NCI-H128 (cell line): Measurements from ENCODE around the gene SNX20.

ENCODE experiments used
- DNase-seq: peaks from one replicate; lab custom pipeline; 2025; ENCODE audit not compliant: unreplicated experiment; lab: John Stamatoyannopoulos, UW

SNX20 gene

GRCh38 chr16:50681021-50681885 is at the start of gene SNX20:
SNX20 (minus strand) TSS chr16:50681312; CDS start chr16:50677526, 3,786 bp downstream.
- no peak for DNase-seq

- DNase-seq, result no peak
Measured at GRCh38 chr16:50724306-50724705, 43.2 kb upstream of the SNX20 start.

GRCh38 chr16:50722960-50723359 is 41.8 kb upstream of the SNX20 start:
- DNase-seq, result no peak

GRCh38 chr16:50722405-50722737 is 41.3 kb upstream of the SNX20 start:
- DNase-seq, result no peak

- DNase-seq, result no peak
Measured at GRCh38 chr16:50721549-50722404, 40.7 kb upstream of the SNX20 start.

GRCh38 chr16:50719401-50720337 is 38.6 kb upstream of the SNX20 start:
- DNase-seq, result no peak

GRCh38 chr16:50718761-50719400 is 37.8 kb upstream of the SNX20 start:
- DNase-seq, result no peak

GRCh38 chr16:50718061-50718760 is 37.1 kb upstream of the SNX20 start:
- no peak for DNase-seq

- DNase-seq, result no peak
Measured at GRCh38 chr16:50717494-50717893, 36.4 kb upstream of the SNX20 start.

GRCh38 chr16:50717091-50717490 is 36.0 kb upstream of the SNX20 start:
- DNase-seq, result no peak

GRCh38 chr16:50712956-50713355 is 31.8 kb upstream of the SNX20 start:
- DNase-seq, result no peak

- DNase-seq, result no peak
Measured at GRCh38 chr16:50712560-50712898, 31.4 kb upstream of the SNX20 start.

GRCh38 chr16:50711862-50712559 is 30.9 kb upstream of the SNX20 start:
- no peak for DNase-seq

GRCh38 chr16:50711040-50711439 is 29.9 kb upstream of the SNX20 start:
- DNase-seq, result no peak

- no peak for DNase-seq
Measured at GRCh38 chr16:50709980-50710379, 28.9 kb upstream of the SNX20 start.

GRCh38 chr16:50709061-50709684 is 28.1 kb upstream of the SNX20 start:
- DNase-seq, result no peak

GRCh38 chr16:50708373-50709060 is 27.4 kb upstream of the SNX20 start:
- DNase-seq, result no peak

- no peak for DNase-seq
Measured at GRCh38 chr16:50706250-50706649, 25.1 kb upstream of the SNX20 start.
